Endometrial microvascular endothelial cells (primary cell): ENCODE data around the gene DPYSL4. TPM values are rescaled to one million over a fixed set of nuclear protein-coding genes. Genes with fewer than 3 reads are reported as not detected.

Experiments used
- in situ Hi-C: cut with HindIII; loops from 2 replicates; pipeline ENCODE4 v1.10.0; 2017; ENCODE audit warnings: low sequenced_read_pairs, low pct_unique_long_range_greater_than_20kb; ENCODE audit errors: inconsistent ontology term
- total RNA-seq: library from RNA; depleted of rRNA; stranded (reverse); fragments of >200 nt; gene quantifications from one replicate; pipeline ENCODE4 v1.2.3, GENCODE V29; 2015; ENCODE audit errors: inconsistent ontology term

Gene DPYSL4
- total RNA-seq, 1 donor from 2014 or later = 7.3 TPM

- in situ Hi-C loops = no loop called here
Measured at GRCh38 chr10:132189016-132189415, 2.3 kb downstream of the DPYSL4 start.

GRCh38 chr10:132189810-132190422 is 3.2 kb downstream of the DPYSL4 start:
- in situ Hi-C loops = no loop called here

GRCh38 chr10:132192076-132192975 is 5.6 kb downstream of the DPYSL4 start:
- in situ Hi-C loops = no loop called here

- in situ Hi-C loops = no loop called here
Measured at GRCh38 chr10:132192991-132193665, 6.4 kb downstream of the DPYSL4 start.

- in situ Hi-C loops = no loop called here
Measured at GRCh38 chr10:132193907-132194552, 7.3 kb downstream of the DPYSL4 start.

GRCh38 chr10:132194726-132195125 is 8.0 kb downstream of the DPYSL4 start:
- in situ Hi-C loops = no loop called here

GRCh38 chr10:132195366-132196075 is 8.8 kb downstream of the DPYSL4 start:
- in situ Hi-C loops = no loop called here

- in situ Hi-C loops = no loop called here
Measured at GRCh38 chr10:132196178-132197113, 9.7 kb downstream of the DPYSL4 start.

GRCh38 chr10:132197271-132198067 is 10.7 kb downstream of the DPYSL4 start:
- in situ Hi-C loops = no loop called here

GRCh38 chr10:132198068-132198370 is 11.3 kb downstream of the DPYSL4 start:
- in situ Hi-C loops = no loop called here

- in situ Hi-C loops = no loop called here
Measured at GRCh38 chr10:132198381-132199181, 11.8 kb downstream of the DPYSL4 start.

- in situ Hi-C loops = no loop called here
Measured at GRCh38 chr10:132199268-132199853, 12.6 kb downstream of the DPYSL4 start.

- in situ Hi-C loops = no loop called here
Measured at GRCh38 chr10:132199854-132200311, 13.1 kb downstream of the DPYSL4 start.

- in situ Hi-C loops = no loop called here
Measured at GRCh38 chr10:132200344-132201110, 13.8 kb downstream of the DPYSL4 start.
